HUES64 (cell line): ENCODE measurements around the gene KISS1R.
A peak's percentile ranks its signal among the peaks of the same experiment; 100 is the strongest.
"Not testable (repeated sequence)": the region's sequence is repeated elsewhere in the genome, so short reads cannot be mapped to it uniquely, and the experiment has no call there.

Experiments
- H3K27ac ChIP-seq: 2 replicates; pipeline ENCODE4 v1.7.0; 2013; ENCODE audit warnings: low read depth, low read length, inconsistent platforms
- H3K27me3 ChIP-seq: 2 replicates; pipeline ENCODE4 v1.6.1; 2013; ENCODE audit warnings: mild to moderate bottlenecking, low read length; ENCODE audit not compliant: insufficient read depth
- H3K36me3 ChIP-seq: 2 replicates; pipeline ENCODE4 v1.6.1; 2013; ENCODE audit warnings: mild to moderate bottlenecking, low read length; ENCODE audit not compliant: insufficient read depth
- H3K4me1 ChIP-seq: 2 replicates; pipeline ENCODE4 v1.6.1; 2013; ENCODE audit warnings: mild to moderate bottlenecking, low read length, moderate library complexity; ENCODE audit not compliant: insufficient read depth
- H3K4me3 ChIP-seq: 2 replicates; pipeline ENCODE4 v1.5.1; 2013; ENCODE audit warnings: mild to moderate bottlenecking, low read length, moderate library complexity
- H3K9ac ChIP-seq: 2 replicates; pipeline ENCODE4 v1.6.1; 2013; ENCODE audit warnings: mild to moderate bottlenecking, low read depth, low read length
- H3K9me3 ChIP-seq: 2 replicates; pipeline ENCODE4 v1.6.1; 2013; ENCODE audit warnings: low read depth, low read length; ENCODE audit not compliant: insufficient read depth
- WGBS: fragments of 150-250, 120-280 bp; methylation state at CpG from one replicate; pipeline ENCODE4 v1.1.7; 2013; ENCODE audit warnings: missing lambda C conversion rate; 5-methylcytosine and 5-hydroxymethylcytosine counted together

The KISS1R gene

DNA sequence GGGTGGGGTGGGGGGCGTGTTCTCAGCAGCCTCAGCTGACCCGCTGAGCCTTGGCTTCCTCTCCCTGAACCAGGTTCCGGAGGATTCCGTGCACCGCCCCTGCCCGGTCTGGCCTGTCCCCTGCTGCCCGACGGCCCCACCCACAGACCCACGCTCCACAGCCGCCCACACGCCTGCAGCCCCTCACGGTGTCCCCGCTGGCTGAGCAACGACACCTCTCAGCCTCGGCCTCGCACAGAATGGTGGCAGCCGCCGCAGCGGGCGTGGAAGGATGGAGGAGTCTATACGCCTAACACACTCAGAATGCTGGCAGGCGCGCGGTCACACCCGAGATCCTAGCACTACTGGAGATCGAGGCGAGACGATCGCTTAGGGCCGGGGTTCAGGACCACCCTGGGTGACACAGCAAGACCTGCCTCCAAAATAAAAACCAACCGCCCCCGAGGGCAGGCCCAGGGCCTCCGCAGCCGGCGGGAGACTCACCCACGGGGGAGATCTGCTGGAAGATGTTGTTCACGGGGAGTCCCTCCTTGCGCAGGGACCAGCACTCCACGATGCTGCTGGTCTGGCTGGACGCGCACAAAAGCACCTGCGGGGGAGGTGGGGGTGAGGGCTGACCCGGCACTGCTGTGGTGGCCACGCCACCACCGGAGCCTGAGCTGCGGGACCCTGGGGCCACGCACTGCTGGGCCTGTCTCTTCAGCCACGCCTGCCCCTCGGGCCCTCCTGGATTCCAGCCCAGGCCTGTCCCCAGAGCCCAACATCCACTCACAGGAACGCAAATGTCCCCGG is 32.5 kb upstream of the KISS1R start:
- Histone ChIP-seq H3K9ac (no peak overlapping the region), H3K9me3 (no peaks in the 10 kb centered on the region), H3K4me3 (no peak overlapping the region), H3K27ac (no peak overlapping the region), H3K27me3 (no peaks in the 10 kb centered on the region), H3K36me3 (peaks cover 52% of the 10 kb centered on the region), H3K4me1 (no peaks in the 10 kb centered on the region)
- 94% methylated on average over 51 of the region's 51 CpGs for WGBS

DNA sequence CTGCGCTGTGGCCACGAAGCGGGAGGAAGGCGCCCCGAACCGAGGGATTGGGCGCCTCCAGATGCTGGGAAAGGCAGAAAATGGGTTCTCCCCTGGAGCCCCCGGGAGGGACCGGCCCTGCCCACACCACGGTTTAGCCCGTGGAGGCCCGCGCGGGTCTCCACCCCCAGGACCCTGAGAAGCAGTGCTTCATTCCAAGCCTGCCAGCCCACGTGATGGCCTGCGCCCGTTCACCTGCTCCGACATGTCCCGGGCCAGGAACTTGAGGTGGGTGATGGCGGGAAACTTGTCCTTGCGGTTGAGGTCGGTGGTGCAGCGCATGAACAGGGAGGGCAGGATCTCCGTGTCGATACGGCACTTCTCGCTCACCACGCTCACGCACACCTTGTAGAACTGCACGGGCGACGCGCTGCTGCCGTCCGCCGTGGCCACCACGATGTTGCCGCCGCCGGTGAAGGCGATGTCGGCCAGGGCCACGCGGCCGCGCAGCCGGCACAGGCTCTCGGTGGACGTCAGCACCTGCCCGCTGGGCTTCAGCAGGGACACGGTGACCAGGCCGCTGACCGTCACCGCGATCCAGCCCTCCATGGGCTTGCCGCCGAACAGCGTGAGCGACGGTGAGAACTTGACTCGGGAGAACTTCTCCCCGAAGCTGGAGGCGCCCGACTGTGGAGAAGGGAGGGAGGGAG is 31.5 kb upstream of the KISS1R start:
- Histone ChIP-seq H3K27me3 (no peaks in the 10 kb centered on the region), H3K9me3 (no peaks in the 10 kb centered on the region), H3K36me3 (peaks cover 58% of the 10 kb centered on the region), H3K4me3 (no peak overlapping the region), H3K27ac (no peak overlapping the region), H3K9ac (no peak overlapping the region), H3K4me1 (no peaks in the 10 kb centered on the region)
- 96% methylated on average over 64 of the region's 64 CpGs for WGBS

- Histone ChIP-seq H3K9me3 (no peaks in the 10 kb centered on the region), H3K9ac (no peak overlapping the region), H3K4me1 (no peaks in the 10 kb centered on the region), H3K27me3 (no peaks in the 10 kb centered on the region), H3K4me3 (no peak overlapping the region), H3K36me3 (peaks cover 47% of the 10 kb centered on the region), H3K27ac (no peak overlapping the region)
- 92% methylated on average over 16 of the region's 16 CpGs for WGBS
These were observed 30.1 kb upstream of the KISS1R start for GRCh38 chr19:887072-887471.

DNA sequence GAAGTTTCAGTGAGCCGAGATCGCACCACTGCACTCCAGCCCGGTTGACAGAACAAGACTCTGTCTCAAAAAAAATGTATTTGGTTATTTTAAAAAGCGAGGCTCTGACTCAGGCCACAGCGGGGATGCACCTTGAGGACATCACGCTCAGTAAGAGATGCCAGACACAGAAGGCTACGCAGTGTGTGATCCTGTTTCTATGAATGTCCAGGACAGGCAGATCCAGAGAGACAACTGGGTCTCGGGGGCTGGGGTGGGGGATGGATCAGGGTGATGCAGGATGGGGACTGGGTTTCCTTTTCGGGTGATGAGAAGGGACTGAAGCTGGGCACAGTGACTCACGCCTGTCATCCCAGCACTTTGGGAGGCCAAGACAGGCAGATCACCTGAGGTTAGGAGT is 29.5 kb upstream of the KISS1R start:
- no peak overlapping the region for H3K9ac ChIP-seq
- H3K4me3 ChIP-seq = no peak overlapping the region
- WGBS = 94% methylated on average over 10 of the region's 10 CpGs
- no peak overlapping the region for H3K27ac ChIP-seq
- H3K27me3 ChIP-seq = no peaks in the 10 kb centered on the region
- H3K36me3 ChIP-seq = peaks cover 43% of the 10 kb centered on the region
- no peaks in the 10 kb centered on the region for H3K9me3 ChIP-seq
- H3K4me1 ChIP-seq = no peaks in the 10 kb centered on the region

DNA sequence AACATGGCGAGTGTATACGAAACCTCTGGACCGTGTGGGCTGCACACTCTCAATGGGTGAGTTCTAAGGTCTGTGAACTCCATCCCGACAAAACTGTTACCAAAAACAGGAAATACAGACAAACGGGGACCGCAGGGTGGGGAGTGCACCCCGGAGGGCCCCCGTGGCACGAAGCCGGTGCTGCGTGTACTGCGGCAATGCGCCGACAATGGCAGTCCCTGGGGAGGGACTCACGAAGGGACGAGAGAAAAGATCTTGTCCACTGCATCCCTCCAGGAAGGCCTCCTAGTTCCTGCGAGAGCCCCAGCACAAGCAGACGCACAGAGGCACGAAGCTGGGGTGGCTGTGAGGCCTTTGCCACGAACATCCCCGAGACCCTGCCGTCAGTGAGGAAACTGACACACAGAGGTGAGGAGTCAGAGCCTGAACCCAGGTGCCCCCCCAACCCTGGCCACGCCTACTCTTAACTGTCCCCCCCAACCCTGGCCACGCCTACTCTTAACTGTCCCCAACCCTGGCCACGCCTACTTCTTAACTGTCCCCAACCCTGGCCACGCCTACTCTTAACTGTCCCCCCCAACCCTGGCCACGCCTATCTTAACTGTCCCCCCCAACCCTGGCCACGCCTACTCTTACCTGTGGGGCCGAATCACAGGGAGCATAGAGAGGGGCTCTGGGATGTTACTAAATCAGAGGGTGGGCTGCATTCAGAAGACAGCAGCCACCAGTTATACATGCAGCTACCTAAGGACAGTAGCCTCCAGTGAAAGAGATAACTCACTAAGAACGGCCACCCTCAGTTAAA is 28.4 kb upstream of the KISS1R start:
- Histone ChIP-seq H3K27ac (no peak overlapping the region), H3K9ac (no peak overlapping the region), H3K36me3 (peaks cover 37% of the 10 kb centered on the region)

DNA sequence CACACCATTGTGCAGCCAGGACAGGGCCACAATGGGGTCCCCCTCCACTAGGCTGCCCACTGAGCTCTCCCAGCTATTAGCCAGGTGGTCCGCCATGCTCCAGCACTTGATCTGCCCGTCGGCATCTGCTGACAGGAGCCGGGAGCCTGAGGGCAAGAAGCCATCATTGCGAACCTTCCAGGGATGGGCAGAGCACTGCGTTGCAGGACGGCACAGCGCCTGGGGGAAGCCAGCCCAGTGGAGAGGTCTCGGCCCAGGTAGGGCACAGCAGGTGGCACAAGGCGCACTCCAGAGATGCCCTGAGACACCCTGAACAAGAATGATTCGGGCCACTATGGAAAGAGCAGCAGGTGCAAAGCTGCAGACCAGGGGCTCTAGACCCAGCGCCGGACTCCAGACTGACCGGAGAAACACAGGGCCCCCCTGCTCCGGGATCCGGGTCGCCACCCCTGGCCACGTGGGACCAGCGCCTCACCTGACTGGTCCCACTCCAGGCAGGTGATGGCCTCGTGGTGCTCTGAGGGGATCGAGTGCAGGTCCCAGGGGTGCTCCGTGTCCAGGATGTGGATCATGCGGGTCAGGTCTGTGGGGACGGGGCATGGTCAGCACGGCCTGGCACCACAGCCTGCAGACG is 27.4 kb upstream of the KISS1R start:
- H3K27ac ChIP-seq = no peak overlapping the region
- H3K4me3 ChIP-seq = no peak overlapping the region
- no peaks in the 10 kb centered on the region for H3K4me1 ChIP-seq
- 95% methylated on average over 26 of the region's 26 CpGs for whole genome bisulfite sequencing
- peaks cover 36% of the 10 kb centered on the region for H3K36me3 ChIP-seq
- no peak overlapping the region for H3K9ac ChIP-seq
- no peaks in the 10 kb centered on the region for H3K27me3 ChIP-seq
- no peaks in the 10 kb centered on the region for H3K9me3 ChIP-seq

More for the DNA sequence above, 28.4 kb upstream of the KISS1R start:
- no peaks in the 10 kb centered on the region for H3K4me1 ChIP-seq
- H3K27me3 ChIP-seq = no peaks in the 10 kb centered on the region
- no peak overlapping the region for H3K4me3 ChIP-seq
- H3K9me3 ChIP-seq = no peaks in the 10 kb centered on the region
- 94% methylated on average over 30 of the region's 30 CpGs for WGBS

GRCh38 chr19:890831-891230 is 26.3 kb upstream of the KISS1R start:
- Histone ChIP-seq H3K36me3 (peaks cover 32% of the 10 kb centered on the region), H3K9ac (no peak overlapping the region)
- 96% methylated on average over 18 of the region's 18 CpGs for WGBS

DNA sequence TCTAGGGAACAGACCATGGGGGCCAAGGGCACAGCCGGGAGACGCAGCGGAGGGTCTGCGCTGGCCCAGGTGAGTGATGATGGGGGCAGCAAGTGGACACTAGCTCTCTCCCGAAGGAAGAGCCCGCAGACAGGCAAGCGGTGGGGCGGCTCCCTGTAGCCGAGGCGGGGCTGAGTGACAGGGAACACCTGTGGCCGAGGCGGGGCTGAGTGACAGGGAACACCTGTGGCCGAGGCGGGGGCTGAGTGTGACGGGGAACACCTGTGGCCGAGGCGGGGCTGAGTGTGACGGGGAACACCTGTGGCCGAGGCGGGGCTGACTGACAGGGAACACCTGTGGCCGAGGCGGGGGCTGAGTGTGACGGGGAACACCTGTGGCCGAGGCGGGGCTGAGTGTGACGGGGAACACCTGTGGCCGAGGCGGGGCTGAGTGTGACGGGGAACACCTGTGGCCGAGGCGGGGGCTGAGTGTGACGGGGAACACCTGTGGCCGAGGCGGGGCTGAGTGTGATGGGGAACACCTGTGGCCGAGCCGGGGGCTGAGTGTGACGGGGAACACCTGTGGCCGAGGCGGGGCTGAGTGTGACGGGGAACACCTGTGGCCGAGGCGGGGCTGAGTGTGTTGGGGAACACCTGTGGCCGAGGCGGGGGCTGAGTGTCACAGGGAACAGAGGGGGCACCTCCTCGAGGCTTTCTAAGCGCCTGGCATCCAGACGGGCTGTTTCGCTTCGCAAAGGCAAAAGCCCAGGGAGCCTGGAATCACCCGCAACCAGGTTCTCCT is 25.5 kb upstream of the KISS1R start:
- not testable (repeated sequence) for H3K9me3 ChIP-seq, H3K27me3 ChIP-seq, H3K9ac ChIP-seq, H3K27ac ChIP-seq, H3K4me1 ChIP-seq
- H3K36me3 ChIP-seq = peaks cover 29% of the 10 kb centered on the region
- peak overlapping the region; percentile 89 for H3K4me3 ChIP-seq
- 93% methylated on average over 50 of the region's 50 CpGs for WGBS

More at GRCh38 chr19:890831-891230, 26.3 kb upstream of the KISS1R start:
- Histone ChIP-seq H3K4me3 (no peak overlapping the region), H3K27me3 (no peaks in the 10 kb centered on the region), H3K4me1 (no peaks in the 10 kb centered on the region), H3K9me3 (no peaks in the 10 kb centered on the region), H3K27ac (no peak overlapping the region)

DNA sequence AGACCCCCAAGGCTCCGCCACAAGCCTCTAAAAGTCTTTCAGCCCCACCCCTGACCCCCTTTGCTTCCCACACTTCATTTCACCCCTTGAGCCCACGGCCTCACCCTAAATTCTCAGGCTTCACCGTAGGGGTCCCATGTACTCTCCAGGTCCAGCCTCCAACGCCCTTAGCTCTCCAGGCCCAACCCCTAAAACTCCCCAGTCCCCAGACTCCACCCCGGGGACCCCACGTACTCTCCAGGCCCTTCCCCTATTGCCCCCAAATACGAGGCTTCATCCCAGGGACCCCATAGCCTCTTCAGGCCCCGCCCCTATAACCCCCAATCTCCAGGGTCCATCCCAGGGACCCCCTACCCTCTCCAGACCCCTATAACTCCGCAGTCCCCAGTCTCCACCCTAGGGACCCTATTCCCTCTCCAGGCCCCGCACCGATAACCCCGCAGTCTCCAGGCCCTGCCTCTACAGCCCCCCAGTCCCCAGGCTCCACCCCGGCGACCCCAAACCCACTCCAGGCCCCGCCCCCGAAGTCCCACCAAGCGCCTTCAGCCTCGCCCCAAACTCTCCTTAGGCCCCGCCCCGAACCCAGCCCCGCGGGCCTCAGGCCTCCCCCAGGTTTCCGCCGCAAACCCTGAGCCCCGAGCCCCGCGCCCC is 24.8 kb upstream of the KISS1R start:
- WGBS = 6% methylated on average over 27 of the region's 27 CpGs
- Histone ChIP-seq H3K27me3 (no peaks in the 10 kb centered on the region), H3K4me3 (peak overlapping the region; percentile 89), H3K36me3 (peaks cover 32% of the 10 kb centered on the region), H3K4me1 (no peaks in the 10 kb centered on the region), H3K9me3 (no peaks in the 10 kb centered on the region), H3K9ac (peak overlapping the region; percentile 57), H3K27ac (peak overlapping the region; percentile 91; the same call in 1 of the 2 replicates)
